ENCODE data around the gene NUS1. TPM values are rescaled to one million over a fixed set of nuclear protein-coding genes. Genes with fewer than 3 reads are reported as not detected.

NUS1 gene
- total and polyA plus RNA-seq, 10 of the 15 experiments (the other 5 are each of a cell fraction or from before 2014, with no cell fraction given): 16.7 to 46.5 (median 22.1) TPM

GRCh38 chr6:117653949-117654348 is 21.3 kb upstream of the NUS1 start (continued):
- no peak for TF ChIP-seq ZNF592 (IDR thresholded peaks at IDR 0.05)
- no peak for TF ChIP-seq PAX8 (IDR thresholded peaks at IDR 0.05)
- no peak for TF ChIP-seq TAF1 (IDR thresholded peaks at IDR 0.05; ENCODE audit: borderline replicate concordance, low read depth, low read length)
- TF ChIP-seq ATF7 (IDR thresholded peaks at IDR 0.05; ENCODE audit: low read depth): no peak
- TF ChIP-seq IKZF2 (IDR thresholded peaks at IDR 0.05): no peak

GRCh38 chr6:117655380-117655779 is 19.9 kb upstream of the NUS1 start:
- BruUV-seq (replicated peaks): no TSS peak
- no peak overlapping the region for H3K4me3 ChIP-seq
- no peaks in the 10 kb centered on the region for H3K36me3 ChIP-seq (ENCODE audit: control insufficient read depth in 2 of 2, insufficient read depth in 2 of 2, low read length in 1 of 2)
- no peaks in the 10 kb centered on the region for H4K20me1 ChIP-seq (ENCODE audit: control insufficient read depth, insufficient read depth)
- H3K27me3 ChIP-seq (replicated peaks in 1 of 2; ENCODE audit: control insufficient read depth in 2 of 2, insufficient read depth in 2 of 2, low read length in 1 of 2): no peaks in the 10 kb centered on the region
- DNase-seq (ENCODE audit: low read depth, low spot score) (no peak), FAIRE-seq (no peak), ATAC-seq (no peak)
- no peaks in the 10 kb centered on the region for H3K9me3 ChIP-seq (replicated peaks; ENCODE audit: control insufficient read depth, insufficient read depth, low read length)
- TF ChIP-seq E2F4 (IDR thresholded peaks at IDR 0.05; ENCODE audit: low read depth, low read length): no peak
- no peak for TF ChIP-seq SREBF1 (IDR thresholded peaks at IDR 0.05; ENCODE audit: low read length)
- no peak for TF ChIP-seq CREM (IDR thresholded peaks at IDR 0.05; ENCODE audit: low read depth)
- TF ChIP-seq IRF4 (IDR thresholded peaks at IDR 0.05; ENCODE audit: low read depth, low read length): no peak
- no peak for TF ChIP-seq GABPA (IDR thresholded peaks at IDR 0.05; ENCODE audit: low read depth)
- no peak for TF ChIP-seq STAT1 (conservative IDR thresholded peaks at IDR 0.05)
- no peak for TF ChIP-seq MLLT1 (IDR thresholded peaks at IDR 0.05)
- ChIA-PET SMC1A (ENCODE audit: uncharacterized antibody, unreplicated experiment) (no interaction called here), RAD21 (ENCODE audit: unreplicated experiment) (no interaction called here), CTCF (no interaction called here), POLR2A (no interaction called here)
- 94% methylated on average over 2 of the region's 2 CpGs for WGBS (ENCODE audit: insufficient coverage, insufficient replicate concordance, low lambda C conversion rate, missing lambda C conversion rate)
- H3K4me2 ChIP-seq (ENCODE audit: control insufficient read depth, insufficient read depth): no peak overlapping the region
- H3K4me1 ChIP-seq (ENCODE audit: control insufficient read depth, insufficient read depth, low read length): no peaks in the 10 kb centered on the region
- H3K27ac ChIP-seq (ENCODE audit: control insufficient read depth, insufficient read depth): no peak overlapping the region
- no peak overlapping the region for H3K9ac ChIP-seq (ENCODE audit: control insufficient read depth, insufficient read depth, low read length)
- H3K79me2 ChIP-seq (ENCODE audit: control insufficient read depth, insufficient read depth, low read length): no peaks in the 10 kb centered on the region
- no peak overlapping the region for H2AFZ ChIP-seq (ENCODE audit: control insufficient read depth, low read depth, low read length)
- intact Hi-C loops (cut with micrococcal nuclease; ENCODE audit: unreplicated experiment): no loop called here
- in situ Hi-C loops (cut with MboI): no loop called here
